ENCODE results near the gene SLC25A3.

DNA sequence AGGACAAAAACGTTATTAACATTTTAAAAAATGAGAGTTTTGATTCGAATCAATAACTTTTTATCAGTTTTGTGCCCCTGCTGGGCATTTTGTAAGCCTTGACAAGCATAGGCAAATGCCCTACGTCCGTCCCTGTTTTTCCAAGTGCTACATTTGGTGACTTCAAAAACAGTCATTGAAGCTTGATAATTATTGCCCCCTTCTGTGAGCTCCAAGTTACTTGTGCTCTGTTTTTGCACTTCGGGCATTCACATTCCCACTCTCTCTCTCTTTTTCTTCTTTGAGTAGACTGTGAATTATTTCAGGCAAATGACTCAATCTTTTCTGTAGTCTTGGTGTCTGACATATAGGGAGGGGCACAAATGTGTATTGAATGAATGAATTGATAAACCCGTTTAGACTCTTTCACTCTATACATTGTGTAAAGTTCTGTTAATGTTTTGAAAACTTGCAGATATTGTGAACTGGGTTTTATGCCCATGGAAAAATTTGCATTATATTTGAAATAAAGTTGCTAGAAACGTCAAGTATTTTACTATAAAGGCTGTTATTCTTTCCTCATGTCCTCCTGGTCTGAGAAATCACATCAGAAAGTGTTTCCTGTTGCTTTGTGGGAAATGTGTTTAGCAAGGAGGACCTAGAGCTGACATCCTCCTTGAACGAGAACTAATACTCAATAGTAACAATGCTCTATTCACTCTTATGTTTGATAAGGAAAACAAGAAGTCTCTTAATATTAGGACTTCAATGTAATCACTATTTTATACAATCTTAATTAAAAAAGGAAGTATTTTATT, 53.0 kb downstream of the SLC25A3 start:
- TF ChIP-seq POLR2A (IDR thresholded peaks at IDR 0.05): no peak
- TF ChIP-seq, protein P1, sequence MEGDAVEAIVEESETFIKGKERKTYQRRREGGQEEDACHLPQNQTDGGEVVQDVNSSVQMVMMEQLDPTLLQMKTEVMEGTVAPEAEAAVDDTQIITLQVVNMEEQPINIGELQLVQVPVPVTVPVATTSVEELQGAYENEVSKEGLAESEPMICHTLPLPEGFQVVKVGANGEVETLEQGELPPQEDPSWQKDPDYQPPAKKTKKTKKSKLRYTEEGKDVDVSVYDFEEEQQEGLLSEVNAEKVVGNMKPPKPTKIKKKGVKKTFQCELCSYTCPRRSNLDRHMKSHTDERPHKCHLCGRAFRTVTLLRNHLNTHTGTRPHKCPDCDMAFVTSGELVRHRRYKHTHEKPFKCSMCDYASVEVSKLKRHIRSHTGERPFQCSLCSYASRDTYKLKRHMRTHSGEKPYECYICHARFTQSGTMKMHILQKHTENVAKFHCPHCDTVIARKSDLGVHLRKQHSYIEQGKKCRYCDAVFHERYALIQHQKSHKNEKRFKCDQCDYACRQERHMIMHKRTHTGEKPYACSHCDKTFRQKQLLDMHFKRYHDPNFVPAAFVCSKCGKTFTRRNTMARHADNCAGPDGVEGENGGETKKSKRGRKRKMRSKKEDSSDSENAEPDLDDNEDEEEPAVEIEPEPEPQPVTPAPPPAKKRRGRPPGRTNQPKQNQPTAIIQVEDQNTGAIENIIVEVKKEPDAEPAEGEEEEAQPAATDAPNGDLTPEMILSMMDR (IDR thresholded peaks at IDR 0.05): no peak

All from sigmoid colon (tissue), 3 donors.